Measurements from ENCODE around the gene ZNF555. TPM values are rescaled to one million over a fixed set of nuclear protein-coding genes. Genes with fewer than 3 reads are reported as not detected.

Gene ZNF555
- total and polyA plus RNA-seq, 10 of the 15 experiments (the other 5 are each of a cell fraction or from before 2014, with no cell fraction given) = 0.58 to 1.9 (median 1.2) TPM

- TF ChIP-seq USF1 (IDR thresholded peaks at IDR 0.05; ENCODE audit: borderline replicate concordance, extremely low read length, insufficient read depth, low read depth, low read length) (no peak), YBX1 (IDR thresholded peaks at IDR 0.05) (no peak), TBL1XR1 (IDR thresholded peaks at IDR 0.05; ENCODE audit: low read depth, low read length) (no peak), NRF1 (conservative IDR thresholded peaks at IDR 0.05; ENCODE audit: low read depth, low read length) (no peak), POLR2AphosphoS5 (IDR thresholded peaks at IDR 0.05; ENCODE audit: low read length) (no peak), MTA3 (IDR thresholded peaks at IDR 0.05; ENCODE audit: borderline replicate concordance, low read length) (no peak), SREBF2 (IDR thresholded peaks at IDR 0.05; ENCODE audit: low read length) (no peak), CBX3 (IDR thresholded peaks at IDR 0.05; ENCODE audit: borderline replicate concordance, low read depth) (no peak), SKIL (IDR thresholded peaks at IDR 0.05; ENCODE audit: low read depth, poor library complexity, severe bottlenecking) (no peak), ESRRA (IDR thresholded peaks at IDR 0.05; ENCODE audit: low read length) (no peak), SMAD5 (IDR thresholded peaks at IDR 0.05; ENCODE audit: low read depth) (no peak), RELB (IDR thresholded peaks at IDR 0.05; ENCODE audit: low read depth) (no peak), BCLAF1 (IDR thresholded peaks at IDR 0.05) (no peak), ZSCAN29 (IDR thresholded peaks at IDR 0.05) (no peak), ATF2 (IDR thresholded peaks at IDR 0.05; ENCODE audit: low read length) (no peak), NFYB (IDR thresholded peaks at IDR 0.05; ENCODE audit: insufficient read depth, low read depth, low read length) (peak; percentile 97)
Observed at GRCh38 chr19:2840794-2841791, at the start of gene ZNF555 (continued).
